Measurements from ENCODE around the gene RELL2. TPM values are rescaled to one million over a fixed set of nuclear protein-coding genes. Genes with fewer than 3 reads are reported as not detected.

The RELL2 gene
- total and polyA plus RNA-seq, 2 experiments from 2014 or later: 1.8 to 2.3 TPM

- TF ChIP-seq CTCF (IDR thresholded peaks at IDR 0.05; ENCODE audit: low read depth, low read length): no peak
- Histone ChIP-seq H3K27ac (no peak overlapping the region), H3K4me1 (ENCODE audit: low read depth) (no peaks in the 10 kb centered on the region), H3K27me3 (no peaks in the 10 kb centered on the region), H3K4me3 (no peak overlapping the region), H3K9me3 (ENCODE audit: low read depth) (no peaks in the 10 kb centered on the region), H3K36me3 (no peaks in the 10 kb centered on the region)
- DNase-seq (ENCODE audit: low read depth in 1 of 2, low spot score in 1 of 2): no peak
These were observed 29.5 kb downstream of the RELL2 start for GRCh38 chr5:141665995-141666940.

GRCh38 chr5:141668601-141669265, 31.9 kb downstream of the RELL2 start:
- TF ChIP-seq CTCF (IDR thresholded peaks at IDR 0.05; ENCODE audit: low read depth, low read length): no peak
- H3K9me3 ChIP-seq (ENCODE audit: low read depth): no peaks in the 10 kb centered on the region
- no peak overlapping the region for H3K27ac ChIP-seq
- H3K36me3 ChIP-seq: no peaks in the 10 kb centered on the region
- no peak overlapping the region for H3K4me3 ChIP-seq
- no peaks in the 10 kb centered on the region for H3K27me3 ChIP-seq
- DNase-seq (ENCODE audit: low read depth in 1 of 2, low spot score in 1 of 2): no peak
- H3K4me1 ChIP-seq (ENCODE audit: low read depth): no peaks in the 10 kb centered on the region

DNA sequence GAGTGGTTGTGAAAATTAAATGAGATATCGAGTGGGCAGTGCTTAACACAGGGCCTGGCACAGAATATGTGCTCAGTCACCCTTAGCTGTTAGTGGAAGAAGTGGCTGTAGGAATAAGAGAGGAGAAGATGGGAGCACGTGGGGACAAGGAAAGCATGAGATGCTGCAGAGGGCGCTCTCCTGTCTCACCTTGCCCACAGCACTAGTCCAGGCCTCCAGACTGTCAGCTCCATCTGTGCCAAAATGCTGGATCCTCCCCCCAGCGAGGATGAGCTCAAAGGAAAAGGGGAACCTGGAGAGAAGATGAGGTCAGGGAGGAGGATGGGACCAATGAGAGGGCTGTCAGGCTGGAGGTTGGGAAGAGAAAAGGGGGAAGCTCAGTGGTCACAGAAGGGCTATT, 32.7 kb downstream of the RELL2 start:
- H3K36me3 ChIP-seq: no peaks in the 10 kb centered on the region
- no peak overlapping the region for H3K4me3 ChIP-seq
- DNase-seq (ENCODE audit: low read depth in 1 of 2, low spot score in 1 of 2): no peak
- no peaks in the 10 kb centered on the region for H3K4me1 ChIP-seq (ENCODE audit: low read depth)
- H3K9me3 ChIP-seq (ENCODE audit: low read depth): no peaks in the 10 kb centered on the region
- no peaks in the 10 kb centered on the region for H3K27me3 ChIP-seq
- TF ChIP-seq CTCF (IDR thresholded peaks at IDR 0.05; ENCODE audit: low read depth, low read length): no peak
- H3K27ac ChIP-seq: no peak overlapping the region

GRCh38 chr5:141672071-141672840, 35.5 kb downstream of the RELL2 start:
- no peak overlapping the region for H3K27ac ChIP-seq
- no peaks in the 10 kb centered on the region for H3K9me3 ChIP-seq (ENCODE audit: low read depth)
- H3K27me3 ChIP-seq: no peaks in the 10 kb centered on the region
- peaks cover 7% of the 10 kb centered on the region for H3K4me1 ChIP-seq (ENCODE audit: low read depth)
- no peak overlapping the region for H3K4me3 ChIP-seq
- TF ChIP-seq CTCF (IDR thresholded peaks at IDR 0.05; ENCODE audit: low read depth, low read length): no peak
- H3K36me3 ChIP-seq: no peaks in the 10 kb centered on the region
- DNase-seq (ENCODE audit: low read depth in 1 of 2, low spot score in 1 of 2): no peak

Measured in cardiac muscle cell (in vitro differentiated cells and primary cell).